Chondrocyte (in vitro differentiated cells): Measurements from ENCODE around the gene ARHGEF26. TPM values are rescaled to one million over a fixed set of nuclear protein-coding genes. Genes with fewer than 3 reads are reported as not detected.
"Not testable (repeated sequence)": the region's sequence is repeated elsewhere in the genome, so short reads cannot be mapped to it uniquely, and the experiment has no call there.

Experiments
- DNase-seq: peaks from one replicate; pipeline ENCODE4 v3.0.0; 2021; ENCODE audit warnings: mixed read lengths, low spot score
- H3K27ac Mint-ChIP-seq: one replicate; pipeline ENCODE4 v1.8.0; 2021; ENCODE audit warnings: mild to moderate bottlenecking, moderate library complexity, mixed read lengths; ENCODE audit not compliant: unreplicated experiment
- H3K27me3 Mint-ChIP-seq: 2 replicates; pipeline ENCODE4 v1.8.0; 2021; ENCODE audit warnings: low read depth, mixed read lengths
- H3K36me3 Mint-ChIP-seq: 2 replicates; pipeline ENCODE4 v1.8.0; 2021; ENCODE audit warnings: low read depth, mixed read lengths
- H3K4me1 Mint-ChIP-seq: 2 replicates; pipeline ENCODE4 v1.8.0; 2021; ENCODE audit warnings: low read depth, mild to moderate bottlenecking, mixed read lengths
- H3K4me3 Mint-ChIP-seq: one replicate; pipeline ENCODE4 v1.8.0; 2021; ENCODE audit warnings: mild to moderate bottlenecking, moderate library complexity, mixed read lengths; ENCODE audit not compliant: unreplicated experiment
- H3K9me3 Mint-ChIP-seq: 2 replicates; pipeline ENCODE4 v1.8.0; 2021; ENCODE audit warnings: low read depth, mixed read lengths
- CTCF ChIP-seq: fragments of 200-600 bp; sonication (generic); IDR thresholded peaks from 2 replicates; pipeline ENCODE4 v1.5.0; 2021; ENCODE audit warnings: antibody characterized with exemption, mild to moderate bottlenecking, moderate library complexity
- total RNA-seq: library from RNA; stranded (reverse); gene quantifications from 3 replicates; pipeline ENCODE4 v1.2.1, GENCODE V29; 2021

The ARHGEF26 gene
- total RNA-seq, 1 donor from 2014 or later: 3.5 TPM

- TF ChIP-seq CTCF: no peak
- Mint-ChIP-seq H3K36me3 (no peaks in the 10 kb centered on the region), H3K27ac (no peak overlapping the region), H3K27me3 (no peaks in the 10 kb centered on the region), H3K9me3 (peaks cover 21% of the 10 kb centered on the region), H3K4me1 (no peaks in the 10 kb centered on the region), H3K4me3 (no peak overlapping the region)
- no peak for DNase-seq
Observed at GRCh38 chr3:154085799-154086198, 35.4 kb upstream of the ARHGEF26 start.

- H3K4me3 Mint-ChIP-seq: no peak overlapping the region
Observed at GRCh38 chr3:154086286-154086685, 34.9 kb upstream of the ARHGEF26 start.

GRCh38 chr3:154087756-154088480, 33.3 kb upstream of the ARHGEF26 start:
- not testable (repeated sequence) for H3K9me3 Mint-ChIP-seq, H3K27ac Mint-ChIP-seq

More at GRCh38 chr3:154086286-154086685, 34.9 kb upstream of the ARHGEF26 start:
- no peak for DNase-seq
- no peak for TF ChIP-seq CTCF
- Mint-ChIP-seq H3K9me3 (peaks cover 21% of the 10 kb centered on the region), H3K4me1 (no peaks in the 10 kb centered on the region), H3K27ac (no peak overlapping the region), H3K27me3 (no peaks in the 10 kb centered on the region), H3K36me3 (no peaks in the 10 kb centered on the region)

GRCh38 chr3:154089421-154090420, 31.5 kb upstream of the ARHGEF26 start:
- no peaks in the 10 kb centered on the region for H3K27me3 Mint-ChIP-seq

More at GRCh38 chr3:154087756-154088480, 33.3 kb upstream of the ARHGEF26 start:
- not testable (repeated sequence) for H3K4me3 Mint-ChIP-seq, H3K27me3 Mint-ChIP-seq, DNase-seq, H3K36me3 Mint-ChIP-seq, H3K4me1 Mint-ChIP-seq

GRCh38 chr3:154094051-154094450, 27.1 kb upstream of the ARHGEF26 start:
- no peaks in the 10 kb centered on the region for H3K36me3 Mint-ChIP-seq
- H3K4me3 Mint-ChIP-seq: no peak overlapping the region
- H3K27me3 Mint-ChIP-seq: no peaks in the 10 kb centered on the region
- H3K9me3 Mint-ChIP-seq: no peaks in the 10 kb centered on the region
- no peaks in the 10 kb centered on the region for H3K4me1 Mint-ChIP-seq
- no peak for DNase-seq
- no peak overlapping the region for H3K27ac Mint-ChIP-seq
- TF ChIP-seq CTCF: no peak

More at GRCh38 chr3:154089421-154090420, 31.5 kb upstream of the ARHGEF26 start:
- H3K27ac Mint-ChIP-seq: no peak overlapping the region
- H3K36me3 Mint-ChIP-seq: no peaks in the 10 kb centered on the region
- no peak overlapping the region for H3K4me3 Mint-ChIP-seq
- H3K9me3 Mint-ChIP-seq: peaks cover 4% of the 10 kb centered on the region
- H3K4me1 Mint-ChIP-seq: no peaks in the 10 kb centered on the region
- DNase-seq: no peak
- no peak for TF ChIP-seq CTCF
